ENCODE measurements around the gene SCTR. TPM values are rescaled to one million over a fixed set of nuclear protein-coding genes. Genes with fewer than 3 reads are reported as not detected.
A peak's percentile ranks its signal among the peaks of the same experiment; 100 is the strongest.

SCTR gene
- total and polyA plus RNA-seq, 2 of the 13 experiments (the other 11 are each of a cell fraction or from before 2014, with no cell fraction given): not detected

DNA sequence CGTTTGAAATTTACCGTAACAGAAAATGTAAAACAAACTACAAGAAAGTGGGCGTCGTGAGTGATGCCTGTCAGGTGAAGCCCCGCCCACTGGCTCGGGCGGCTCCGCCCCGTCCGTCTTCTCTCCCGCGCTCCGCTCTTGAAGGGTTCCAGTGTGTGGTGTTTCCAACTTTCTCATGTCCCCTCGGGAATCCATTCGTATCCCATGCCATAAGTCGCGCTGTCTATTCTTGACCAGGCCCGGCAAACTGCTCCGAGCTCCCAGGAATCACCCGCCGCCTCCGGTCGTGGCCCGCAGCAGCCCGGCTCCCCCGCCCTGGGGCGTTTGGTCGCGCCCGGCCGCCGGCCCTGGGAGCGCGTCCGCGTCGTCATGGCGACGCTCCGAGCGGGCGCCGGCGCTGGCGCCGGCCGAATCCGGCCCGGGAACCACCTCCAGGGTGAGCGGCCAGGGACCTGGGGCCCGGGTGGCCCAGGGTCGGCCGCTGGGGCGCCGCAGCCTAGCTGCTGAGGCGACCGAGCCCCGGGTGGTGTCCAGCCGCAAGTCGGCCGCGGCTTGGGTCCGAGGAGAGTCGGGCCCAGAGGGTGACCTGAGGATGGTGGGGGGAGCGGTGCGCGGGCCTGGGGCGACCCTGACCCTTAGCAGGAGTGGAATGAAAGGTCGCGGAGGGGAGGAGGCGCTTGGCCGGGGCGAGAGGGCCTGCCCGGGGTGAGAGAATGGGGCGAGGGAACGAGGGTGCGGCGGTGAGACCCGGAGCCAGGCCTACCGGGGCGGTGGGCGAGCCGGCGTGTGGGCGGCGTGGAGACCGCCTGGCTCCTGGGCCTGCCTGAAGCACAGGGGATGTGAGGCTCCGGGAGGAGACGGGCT lies 20.0 kb upstream of the SCTR start, which contains the start of gene CFAP221 (continued):
- TF ChIP-seq, protein P1, sequence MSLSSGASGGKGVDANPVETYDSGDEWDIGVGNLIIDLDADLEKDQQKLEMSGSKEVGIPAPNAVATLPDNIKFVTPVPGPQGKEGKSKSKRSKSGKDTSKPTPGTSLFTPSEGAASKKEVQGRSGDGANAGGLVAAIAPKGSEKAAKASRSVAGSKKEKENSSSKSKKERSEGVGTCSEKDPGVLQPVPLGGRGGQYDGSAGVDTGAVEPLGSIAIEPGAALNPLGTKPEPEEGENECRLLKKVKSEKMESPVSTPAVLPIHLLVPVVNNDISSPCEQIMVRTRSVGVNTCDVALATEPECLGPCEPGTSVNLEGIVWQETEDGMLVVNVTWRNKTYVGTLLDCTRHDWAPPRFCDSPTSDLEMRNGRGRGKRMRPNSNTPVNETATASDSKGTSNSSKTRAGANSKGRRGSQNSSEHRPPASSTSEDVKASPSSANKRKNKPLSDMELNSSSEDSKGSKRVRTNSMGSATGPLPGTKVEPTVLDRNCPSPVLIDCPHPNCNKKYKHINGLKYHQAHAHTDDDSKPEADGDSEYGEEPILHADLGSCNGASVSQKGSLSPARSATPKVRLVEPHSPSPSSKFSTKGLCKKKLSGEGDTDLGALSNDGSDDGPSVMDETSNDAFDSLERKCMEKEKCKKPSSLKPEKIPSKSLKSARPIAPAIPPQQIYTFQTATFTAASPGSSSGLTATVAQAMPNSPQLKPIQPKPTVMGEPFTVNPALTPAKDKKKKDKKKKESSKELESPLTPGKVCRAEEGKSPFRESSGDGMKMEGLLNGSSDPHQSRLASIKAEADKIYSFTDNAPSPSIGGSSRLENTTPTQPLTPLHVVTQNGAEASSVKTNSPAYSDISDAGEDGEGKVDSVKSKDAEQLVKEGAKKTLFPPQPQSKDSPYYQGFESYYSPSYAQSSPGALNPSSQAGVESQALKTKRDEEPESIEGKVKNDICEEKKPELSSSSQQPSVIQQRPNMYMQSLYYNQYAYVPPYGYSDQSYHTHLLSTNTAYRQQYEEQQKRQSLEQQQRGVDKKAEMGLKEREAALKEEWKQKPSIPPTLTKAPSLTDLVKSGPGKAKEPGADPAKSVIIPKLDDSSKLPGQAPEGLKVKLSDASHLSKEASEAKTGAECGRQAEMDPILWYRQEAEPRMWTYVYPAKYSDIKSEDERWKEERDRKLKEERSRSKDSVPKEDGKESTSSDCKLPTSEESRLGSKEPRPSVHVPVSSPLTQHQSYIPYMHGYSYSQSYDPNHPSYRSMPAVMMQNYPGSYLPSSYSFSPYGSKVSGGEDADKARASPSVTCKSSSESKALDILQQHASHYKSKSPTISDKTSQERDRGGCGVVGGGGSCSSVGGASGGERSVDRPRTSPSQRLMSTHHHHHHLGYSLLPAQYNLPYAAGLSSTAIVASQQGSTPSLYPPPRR (CRISPR knock-in tag; IDR thresholded peaks at IDR 0.05; ENCODE audit: borderline replicate concordance): peak; percentile 5; the same call in 1 of the 2 replicates
- TF ChIP-seq, protein P2, sequence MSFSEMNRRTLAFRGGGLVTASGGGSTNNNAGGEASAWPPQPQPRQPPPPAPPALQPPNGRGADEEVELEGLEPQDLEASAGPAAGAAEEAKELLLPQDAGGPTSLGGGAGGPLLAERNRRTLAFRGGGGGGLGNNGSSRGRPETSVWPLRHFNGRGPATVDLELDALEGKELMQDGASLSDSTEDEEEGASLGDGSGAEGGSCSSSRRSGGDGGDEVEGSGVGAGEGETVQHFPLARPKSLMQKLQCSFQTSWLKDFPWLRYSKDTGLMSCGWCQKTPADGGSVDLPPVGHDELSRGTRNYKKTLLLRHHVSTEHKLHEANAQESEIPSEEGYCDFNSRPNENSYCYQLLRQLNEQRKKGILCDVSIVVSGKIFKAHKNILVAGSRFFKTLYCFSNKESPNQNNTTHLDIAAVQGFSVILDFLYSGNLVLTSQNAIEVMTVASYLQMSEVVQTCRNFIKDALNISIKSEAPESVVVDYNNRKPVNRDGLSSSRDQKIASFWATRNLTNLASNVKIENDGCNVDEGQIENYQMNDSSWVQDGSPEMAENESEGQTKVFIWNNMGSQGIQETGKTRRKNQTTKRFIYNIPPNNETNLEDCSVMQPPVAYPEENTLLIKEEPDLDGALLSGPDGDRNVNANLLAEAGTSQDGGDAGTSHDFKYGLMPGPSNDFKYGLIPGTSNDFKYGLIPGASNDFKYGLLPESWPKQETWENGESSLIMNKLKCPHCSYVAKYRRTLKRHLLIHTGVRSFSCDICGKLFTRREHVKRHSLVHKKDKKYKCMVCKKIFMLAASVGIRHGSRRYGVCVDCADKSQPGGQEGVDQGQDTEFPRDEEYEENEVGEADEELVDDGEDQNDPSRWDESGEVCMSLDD (CRISPR knock-in tag; IDR thresholded peaks at IDR 0.05; ENCODE audit: borderline replicate concordance): no peak
- TF ChIP-seq ZNF709 (CRISPR knock-in tag; IDR thresholded peaks at IDR 0.05): 0 out of 2 replicates have a peak, but pooled peaks have one; percentile 48
- peak; percentile 47; the same call in 1 of the 2 replicates for TF ChIP-seq ZNF784 (CRISPR knock-in tag; IDR thresholded peaks at IDR 0.05; ENCODE audit: borderline replicate concordance)
- peak; percentile 9; the same call in 1 of the 2 replicates for TF ChIP-seq HES4 (CRISPR knock-in tag; IDR thresholded peaks at IDR 0.05; ENCODE audit: borderline replicate concordance)
- peak; percentile 43 for TF ChIP-seq PHF5A (CRISPR knock-in tag; IDR thresholded peaks at IDR 0.05; ENCODE audit: low read depth, unreplicated experiment)
- TF ChIP-seq RBFOX2 (IDR thresholded peaks at IDR 0.05; ENCODE audit: low read depth, low read length): no peak
- TF ChIP-seq ZNF777 (CRISPR knock-in tag; IDR thresholded peaks at IDR 0.05): peak; percentile 64; the same call in 1 of the 2 replicates
- TF ChIP-seq ZFP82 (CRISPR knock-in tag; IDR thresholded peaks at IDR 0.05; ENCODE audit: borderline replicate concordance): no peak
- TF ChIP-seq TFDP2 (CRISPR knock-in tag; IDR thresholded peaks at IDR 0.05): peak; percentile 60; the same call in 1 of the 2 replicates
- TF ChIP-seq PHF21A (CRISPR knock-in tag; IDR thresholded peaks at IDR 0.05): peak; percentile 31; the same call in 1 of the 2 replicates
- TF ChIP-seq ZFP90 (CRISPR knock-in tag; IDR thresholded peaks at IDR 0.05; ENCODE audit: borderline replicate concordance): peak; percentile 43; the same call in 1 of the 2 replicates
- no peak for TF ChIP-seq ZNF562 (CRISPR knock-in tag; IDR thresholded peaks at IDR 0.05; ENCODE audit: borderline replicate concordance)
